Right lobe of liver (tissue), 6 donors: ENCODE data around the gene RNGTT. TPM values are rescaled to one million over a fixed set of nuclear protein-coding genes. Genes with fewer than 3 reads are reported as not detected.

Source experiments
- ATAC-seq, 4 donors: fragments of 200-7000 bp; cut with Tn5 transposase; one replicate each; pipeline ENCODE4 v1.9.1; 2020; ENCODE audit warnings: mild to moderate bottlenecking in 4 of 4, moderate library complexity in 4 of 4
- DNase-seq, 3 donors: peaks; one replicate each; pipeline ENCODE4 v3.0.0-alpha.2; 2020
- H3K27ac ChIP-seq, 3 donors: fragments of 200-600 bp; one replicate each; pipeline ENCODE4 v1.8.0; 2022
- H3K27me3 ChIP-seq, 2 donors: fragments of 200-600 bp; one replicate each; pipeline ENCODE4 v1.8.0; 2022
- H3K36me3 ChIP-seq, 4 donors: fragments of 200-600 bp; sonication (generic) in 1 of 4; one replicate each; pipeline versions ENCODE4 v1.5.1 to v1.8.0; 2017 to 2022; ENCODE audit warnings: control low read depth in 1 of 4
- H3K4me1 ChIP-seq, 4 donors: fragments of 200-600 bp; sonication (generic) in 1 of 4; one replicate each; pipeline versions ENCODE4 v1.5.1 to v1.8.0; 2017 to 2022; ENCODE audit warnings: control low read depth in 1 of 4
- H3K4me3 ChIP-seq, 3 donors: fragments of 200-600 bp; one replicate each; pipeline ENCODE4 v1.8.0; 2022
- H3K9me3 ChIP-seq, 4 donors: fragments of 200-600 bp; sonication (generic) in 1 of 4; one replicate each; pipeline versions ENCODE4 v1.5.1 to v1.8.0; 2017 to 2022; ENCODE audit warnings: control low read depth in 1 of 4
- CTCF ChIP-seq, 4 donors: fragments of 200-600 bp in 3 of 4; fragments of 450-650 bp in 1 of 4; IDR thresholded peaks; one replicate each; pipeline versions ENCODE4 v1.5.1 to v1.8.0; 2016 to 2022; ENCODE audit warnings: antibody characterized with exemption in 4 of 4, mild to moderate bottlenecking in 2 of 4
- POLR2A ChIP-seq: fragments of 450-650 bp; IDR thresholded peaks from one replicate; pipeline ENCODE4 v1.6.1; 2017; ENCODE audit warnings: antibody characterized with exemption, mild to moderate bottlenecking
- WGBS: methylation state at CpG from one replicate; pipeline ENCODE4 v1.1.6; 2018; ENCODE audit warnings: low coverage, low lambda C conversion rate; ENCODE audit not compliant: insufficient coverage; ENCODE audit errors: missing lambda C conversion rate; 5-methylcytosine and 5-hydroxymethylcytosine counted together
- intact Hi-C, 2 donors: fragments of 100-400 bp; cut with DNase I; formaldehyde crosslinking; loops; one replicate each; pipeline versions ENCODE4 v1.11.2 to v1.14.1; 2022
- total RNA-seq, 6 experiments: library from RNA; depleted of rRNA in 2 of 6; stranded (reverse); fragments of >200 nt in 2 of 6; fragmentation: NEBNext Ultra II Directional in 3 of 6; extraction: Animal tissue kit (Norgen Biotek cat#: 25700) in 3 of 6; gene quantifications; one replicate each; pipeline versions ENCODE4 v1.1.0 to v1.2.4, GENCODE V29; 2016 to 2023
- donor health status: DM: no; HTN: yes; CAD: no.
- donor health status: DM: no; HTN: no; CAD: no.
- donor health status: DM: no; HTN: no; CAD: no.
- donor health status: DM: no; HTN: yes; CAD: no.
- donor health status: DM: no; HTN: yes; CAD: no.

Gene RNGTT
- total RNA-seq, 6 experiments from 2014 or later: 5.7 to 11.2 (median 6.5) TPM

DNA sequence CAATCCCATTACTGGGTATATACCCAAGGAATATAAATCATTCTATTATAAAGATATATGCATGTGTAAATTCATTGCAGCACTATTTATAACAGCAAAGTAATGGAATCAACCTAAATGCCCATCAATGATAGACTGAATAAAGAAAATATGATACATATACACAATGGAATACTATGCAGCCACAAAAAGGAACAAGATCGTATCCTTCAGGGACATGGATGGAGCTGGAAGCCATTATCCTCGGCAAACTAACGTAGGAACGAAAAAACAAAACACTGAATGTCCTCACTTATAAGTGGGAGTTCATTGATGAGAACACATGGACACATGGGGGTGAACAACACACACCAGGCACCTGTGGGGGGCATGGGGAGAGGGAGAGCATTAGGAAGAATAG lies 156.7 kb downstream of the RNGTT start:
- Histone ChIP-seq H3K27ac (no peak overlapping the region), H3K27me3 (no peaks in the 10 kb centered on the region), H3K36me3 (no peaks in the 10 kb centered on the region), H3K9me3 (peaks cover 0 to 8% (median 0%) of the 10 kb centered on the region in 4 donors), H3K4me3 (no peak overlapping the region), H3K4me1 (no peaks in the 10 kb centered on the region)
- ATAC-seq: no peak
- intact Hi-C loops: no loop called here
- 100% methylated on average over 4 of the region's 4 CpGs for WGBS
- no peak for TF ChIP-seq POLR2A
- TF ChIP-seq CTCF (IDR thresholded peaks at IDR 0.05): no peak
- DNase-seq: no peak

DNA sequence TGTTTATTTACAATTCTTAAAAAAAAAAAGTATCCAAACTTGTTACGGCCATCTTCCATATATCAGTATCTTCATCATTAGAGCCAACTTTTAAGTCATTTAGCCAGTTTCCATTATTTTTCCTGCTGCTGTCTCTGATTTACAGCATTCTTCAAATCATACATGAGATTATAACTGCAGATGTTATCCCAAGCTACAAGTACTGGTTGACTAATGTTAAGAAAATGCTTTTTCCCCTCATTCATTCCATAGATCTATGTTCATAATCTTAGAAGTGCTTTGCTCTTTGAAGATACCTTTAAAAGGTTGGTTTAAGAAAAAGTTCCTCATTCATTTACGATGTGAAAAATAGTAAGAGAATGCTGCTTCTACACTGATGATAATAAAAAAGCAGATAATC lies 158.7 kb downstream of the RNGTT start:
- no peak for ATAC-seq
- H3K27ac ChIP-seq: no peak overlapping the region
- 100% methylated on average over 2 of the region's 2 CpGs for WGBS
- no peaks in the 10 kb centered on the region for H3K4me1 ChIP-seq
- intact Hi-C loops: no loop called here
- TF ChIP-seq CTCF (IDR thresholded peaks at IDR 0.05): no peak
- TF ChIP-seq POLR2A: no peak
- no peak for DNase-seq
- no peak overlapping the region for H3K4me3 ChIP-seq
- H3K27me3 ChIP-seq: no peaks in the 10 kb centered on the region
- peaks cover 0 to 8% (median 0%) of the 10 kb centered on the region in 4 donors for H3K9me3 ChIP-seq
- H3K36me3 ChIP-seq: no peaks in the 10 kb centered on the region

DNA sequence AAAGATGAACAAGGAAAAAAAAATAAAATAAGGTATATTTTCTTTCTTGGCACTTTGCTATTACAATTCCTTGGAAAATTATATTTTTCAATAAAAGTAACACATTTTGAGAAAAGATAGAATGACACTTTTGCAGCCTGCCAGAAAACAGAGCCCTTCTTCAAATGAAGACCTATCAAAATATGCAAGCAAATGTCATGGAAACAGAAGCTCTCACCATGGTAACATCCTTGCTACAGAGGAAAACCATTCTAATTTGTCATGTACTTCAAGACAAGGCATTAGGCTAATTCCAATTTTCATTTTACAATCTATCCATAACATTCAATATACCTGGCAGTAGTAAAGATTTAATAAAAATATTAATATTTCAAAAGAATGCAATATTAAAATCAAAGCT lies 177.9 kb downstream of the RNGTT start:
- intact Hi-C loops: no loop called here
- no peak for ATAC-seq

GRCh38 chr6:88780714-88781389 lies 182.6 kb downstream of the RNGTT start:
- H3K4me1 ChIP-seq: no peaks in the 10 kb centered on the region
- intact Hi-C loops: no loop called here
- H3K27me3 ChIP-seq: no peaks in the 10 kb centered on the region
- no peak overlapping the region for H3K4me3 ChIP-seq
- no peak overlapping the region for H3K27ac ChIP-seq
- TF ChIP-seq CTCF (IDR thresholded peaks at IDR 0.05) (peak; percentile 84 to 93 (median 92)), POLR2A (no peak)
- no peaks in the 10 kb centered on the region for H3K9me3 ChIP-seq
- DNase-seq (peak in 1 of 3 donors; percentile 62), ATAC-seq (peak; percentile 94 to 99 (median 97))
- peaks cover 0 to 3% (median 0%) of the 10 kb centered on the region in 4 donors for H3K36me3 ChIP-seq
- WGBS: 18% methylated on average over 5 of the region's 5 CpGs

More for the DNA sequence above, 177.9 kb downstream of the RNGTT start:
- H3K9me3 ChIP-seq: no peaks in the 10 kb centered on the region
- no peaks in the 10 kb centered on the region for H3K27me3 ChIP-seq
- TF ChIP-seq CTCF (IDR thresholded peaks at IDR 0.05) (no peak), POLR2A (no peak)
- H3K27ac ChIP-seq: no peak overlapping the region
- H3K4me1 ChIP-seq: no peaks in the 10 kb centered on the region
- H3K36me3 ChIP-seq: no peaks in the 10 kb centered on the region
- no peak for DNase-seq
- H3K4me3 ChIP-seq: no peak overlapping the region
